ENCODE data around the gene PDE4D.

- TF ChIP-seq CTCF (IDR thresholded peaks at IDR 0.05) (no peak), POLR2A (IDR thresholded peaks at IDR 0.05) (no peak)
These were observed 62.9 kb downstream of the PDE4D start for GRCh38 chr5:59830536-59831200.

Data from tibial nerve (tissue), 3 donors.